Left ventricle myocardium inferior (tissue), 1 donor: ENCODE data around the gene NANP. TPM values are rescaled to one million over a fixed set of nuclear protein-coding genes. Genes with fewer than 3 reads are reported as not detected.
"Not testable (repeated sequence)": the region's sequence is repeated elsewhere in the genome, so short reads cannot be mapped to it uniquely, and the experiment has no call there.

Experiments used
- DNase-seq: peaks from one replicate; pipeline ENCODE4 v3.0.0-alpha.2; 2020
- H3K27ac ChIP-seq: fragments of 200-600 bp; replicated peaks from 2 replicates; pipeline ENCODE4 v1.8.0; 2021
- H3K27me3 ChIP-seq: fragments of 200-600 bp; 2 replicates; pipeline ENCODE4 v1.8.0; 2021; ENCODE audit warnings: low read depth
- H3K36me3 ChIP-seq: fragments of 200-600 bp; 2 replicates; pipeline ENCODE4 v1.8.0; 2021
- H3K4me1 ChIP-seq: fragments of 200-600 bp; 2 replicates; pipeline ENCODE4 v1.8.0; 2021
- H3K4me3 ChIP-seq: fragments of 200-600 bp; 2 replicates; pipeline ENCODE4 v1.8.0; 2021; ENCODE audit warnings: mild to moderate bottlenecking, moderate library complexity
- H3K9me3 ChIP-seq: fragments of 200-600 bp; replicated peaks from 2 replicates; pipeline ENCODE4 v1.8.0; 2021
- intact Hi-C: fragments of 100-400 bp; cut with micrococcal nuclease; formaldehyde crosslinking; loops from one replicate; pipeline ENCODE4 v1.11.0; 2022
- total RNA-seq: library from RNA; stranded (reverse); fragmentation: NEBNext Ultra II Directional; extraction: Animal tissue kit (Norgen Biotek cat#: 25700); gene quantifications from one replicate; pipeline ENCODE4 v1.2.1, GENCODE V29; 2021
- TF ChIP-seq, protein P1 (sequence below): fragments of 200-600 bp; IDR thresholded peaks from 2 replicates; pipeline ENCODE4 v1.8.0; 2021; ENCODE audit warnings: antibody characterized with exemption, mild to moderate bottlenecking, borderline replicate concordance
- donor health status: DM: no; HTN: yes; CAD: no; lungs with severe emphysema.

NANP gene
- total RNA-seq, 1 donor from 2014 or later, result 2.7 TPM

DNA sequence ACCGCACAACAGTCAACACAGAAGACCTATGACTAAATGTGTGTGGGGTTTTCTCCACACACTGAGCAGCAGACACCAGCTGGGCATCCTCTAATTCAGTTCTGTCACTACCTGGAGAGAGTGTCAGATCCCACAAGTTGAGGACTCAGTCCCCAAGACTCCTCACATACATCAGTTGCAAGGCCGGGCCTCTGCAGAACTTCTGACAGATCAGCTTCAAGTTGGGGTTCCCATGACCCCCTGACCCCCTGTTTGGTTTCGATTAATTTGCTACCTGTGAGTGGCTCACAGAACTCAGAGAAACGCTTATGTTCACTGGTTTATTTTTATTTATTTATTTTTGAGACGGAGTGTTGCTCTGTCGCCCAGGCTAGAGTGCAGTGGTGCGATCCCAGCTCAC, 35.3 kb downstream of the NANP start:
- intact Hi-C loops, result no loop called here
- DNase-seq, result no peak
- no peak overlapping the region for H3K4me3 ChIP-seq
- peaks cover 12% of the 10 kb centered on the region for H3K4me1 ChIP-seq
- peaks cover 21% of the 10 kb centered on the region for H3K27me3 ChIP-seq
- TF ChIP-seq, protein P1, sequence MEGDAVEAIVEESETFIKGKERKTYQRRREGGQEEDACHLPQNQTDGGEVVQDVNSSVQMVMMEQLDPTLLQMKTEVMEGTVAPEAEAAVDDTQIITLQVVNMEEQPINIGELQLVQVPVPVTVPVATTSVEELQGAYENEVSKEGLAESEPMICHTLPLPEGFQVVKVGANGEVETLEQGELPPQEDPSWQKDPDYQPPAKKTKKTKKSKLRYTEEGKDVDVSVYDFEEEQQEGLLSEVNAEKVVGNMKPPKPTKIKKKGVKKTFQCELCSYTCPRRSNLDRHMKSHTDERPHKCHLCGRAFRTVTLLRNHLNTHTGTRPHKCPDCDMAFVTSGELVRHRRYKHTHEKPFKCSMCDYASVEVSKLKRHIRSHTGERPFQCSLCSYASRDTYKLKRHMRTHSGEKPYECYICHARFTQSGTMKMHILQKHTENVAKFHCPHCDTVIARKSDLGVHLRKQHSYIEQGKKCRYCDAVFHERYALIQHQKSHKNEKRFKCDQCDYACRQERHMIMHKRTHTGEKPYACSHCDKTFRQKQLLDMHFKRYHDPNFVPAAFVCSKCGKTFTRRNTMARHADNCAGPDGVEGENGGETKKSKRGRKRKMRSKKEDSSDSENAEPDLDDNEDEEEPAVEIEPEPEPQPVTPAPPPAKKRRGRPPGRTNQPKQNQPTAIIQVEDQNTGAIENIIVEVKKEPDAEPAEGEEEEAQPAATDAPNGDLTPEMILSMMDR, result no peak
- H3K27ac ChIP-seq, result no peak overlapping the region
- H3K9me3 ChIP-seq, result no peaks in the 10 kb centered on the region
- no peaks in the 10 kb centered on the region for H3K36me3 ChIP-seq

DNA sequence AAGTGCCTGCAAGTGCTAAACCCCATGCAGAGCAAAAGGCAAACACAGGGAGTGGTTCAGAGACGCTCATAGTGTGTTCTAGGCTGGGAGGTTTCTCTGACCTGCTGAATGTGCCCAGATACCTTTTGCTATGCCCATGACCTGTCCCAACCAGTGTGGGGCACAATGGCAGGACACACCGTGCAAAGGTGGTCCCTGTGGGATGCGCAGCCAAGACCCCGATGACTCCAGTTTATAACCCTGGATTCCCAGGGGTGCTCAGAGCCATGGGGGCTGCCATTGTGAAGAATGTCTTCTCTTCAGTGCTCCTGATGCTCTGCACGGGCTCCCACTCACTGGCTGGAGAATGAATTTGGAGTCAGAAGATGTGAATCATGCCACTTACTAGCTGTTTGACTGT, 36.3 kb downstream of the NANP start:
- Histone ChIP-seq H3K27me3 (peaks cover 30% of the 10 kb centered on the region), H3K4me1 (peaks cover 12% of the 10 kb centered on the region), H3K27ac (no peak overlapping the region), H3K36me3 (no peaks in the 10 kb centered on the region), H3K4me3 (no peak overlapping the region), H3K9me3 (no peaks in the 10 kb centered on the region)
- no peak for DNase-seq
- intact Hi-C loops, result no loop called here
- TF ChIP-seq, protein P1, result no peak

DNA sequence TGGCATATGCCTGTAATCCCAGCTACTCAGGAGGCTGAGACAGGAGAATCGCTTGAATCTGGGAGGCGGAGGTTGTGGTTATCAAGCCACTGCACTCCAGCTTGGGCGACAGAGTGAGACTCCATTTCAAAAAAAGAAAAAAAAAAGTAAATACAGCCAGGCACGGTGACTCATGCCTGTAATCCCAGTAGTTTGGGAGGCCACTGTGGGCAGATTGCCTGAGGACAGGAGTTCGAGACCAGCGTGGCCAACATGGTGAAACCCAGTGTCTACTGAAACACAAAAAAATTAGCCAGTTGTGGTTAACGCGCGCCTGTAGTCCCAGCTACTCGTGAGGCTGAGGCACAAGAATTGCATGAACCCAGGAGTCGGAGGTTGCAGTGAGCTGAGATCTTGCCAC, 36.9 kb downstream of the NANP start:
- H3K27ac ChIP-seq, result no peak overlapping the region

DNA sequence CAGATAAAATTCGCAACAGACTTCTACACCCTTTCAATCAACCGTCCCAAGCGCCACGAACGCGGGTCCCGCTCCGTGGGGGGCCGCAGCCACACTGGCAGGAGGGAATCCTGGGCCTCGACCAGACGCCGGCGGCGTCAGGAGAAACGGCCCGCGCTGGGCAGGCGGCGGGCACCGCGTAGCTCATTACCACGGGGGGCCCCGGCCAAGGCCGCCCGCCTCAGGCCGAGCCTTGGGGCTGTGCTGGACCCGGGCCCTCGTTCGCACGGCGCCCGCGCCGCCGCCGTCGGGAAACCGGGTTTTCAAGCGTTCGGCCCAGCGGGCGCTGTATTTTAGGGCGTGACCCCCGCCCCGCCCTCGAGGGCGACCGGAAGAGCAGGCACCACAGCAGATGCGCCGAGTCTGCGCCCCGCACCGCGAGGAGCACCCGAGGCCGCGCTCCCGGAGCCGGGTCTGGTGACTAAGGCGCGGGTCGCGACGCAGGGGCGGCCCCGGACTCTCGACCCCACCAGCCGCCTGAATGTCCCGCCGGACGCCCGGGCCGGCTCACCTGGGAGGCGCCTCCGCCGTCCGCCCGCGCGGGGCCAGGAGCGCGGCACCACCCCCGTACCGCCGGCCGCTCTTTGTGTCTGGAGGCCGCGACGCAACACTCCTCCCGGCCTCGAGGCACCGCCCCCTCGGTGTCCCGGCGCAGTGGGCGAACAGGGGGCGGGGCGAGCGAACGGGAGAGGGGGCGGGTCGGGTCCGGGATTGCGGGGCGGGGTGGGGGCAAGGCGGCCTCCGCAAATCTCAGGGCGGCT, 38.7 kb downstream of the NANP start, which contains the start of gene NINL:
Gene NINL (minus strand): TSS at position 627 of the 800 bp plus-strand sequence. CDS start 58,944 bp downstream, outside the sequence.
- peaks cover 48% of the 10 kb centered on the region for H3K27me3 ChIP-seq
- intact Hi-C loops, result no loop called here
- H3K4me3 ChIP-seq, result peak within 1 kb of the TSS; percentile 84
- TF ChIP-seq, protein P1, result no peak
- peaks cover 12% of the 10 kb centered on the region for H3K4me1 ChIP-seq
- H3K9me3 ChIP-seq, result no peaks in the 10 kb centered on the region
- peak; percentile 64 for DNase-seq
- H3K36me3 ChIP-seq, result no peaks in the 10 kb centered on the region
- H3K27ac ChIP-seq, result peak within 1 kb of the TSS; percentile 23

More for the DNA sequence above, 36.9 kb downstream of the NANP start:
- H3K4me1 ChIP-seq, result peaks cover 12% of the 10 kb centered on the region
- intact Hi-C loops, result no loop called here
- no peaks in the 10 kb centered on the region for H3K9me3 ChIP-seq
- no peaks in the 10 kb centered on the region for H3K36me3 ChIP-seq
- DNase-seq, result no peak
- H3K4me3 ChIP-seq, result no peak overlapping the region
- H3K27me3 ChIP-seq, result peaks cover 37% of the 10 kb centered on the region
- TF ChIP-seq, protein P1, result no peak

DNA sequence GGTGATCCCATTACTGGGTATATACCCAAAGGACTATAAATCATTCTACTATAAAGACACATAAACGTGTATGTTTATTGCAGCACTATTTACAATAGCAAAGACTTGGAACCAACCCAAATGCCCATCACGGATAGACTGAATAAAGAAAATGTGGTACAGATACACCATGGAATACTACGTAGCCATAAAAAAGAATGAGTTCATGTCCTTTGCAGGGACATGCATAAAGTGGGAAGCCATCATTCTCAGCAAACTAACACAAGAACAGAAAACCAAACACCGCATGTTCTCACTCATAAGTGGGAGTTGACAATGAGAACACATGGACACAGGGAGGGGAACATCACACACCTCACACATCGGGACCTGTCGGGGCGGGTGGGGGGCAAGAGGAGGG, 40.2 kb downstream of the NANP start:
- H3K4me3 ChIP-seq, DNase-seq, H3K27ac ChIP-seq, H3K36me3 ChIP-seq, intact Hi-C loops, H3K9me3 ChIP-seq: not testable (repeated sequence)
- H3K4me1 ChIP-seq, result peaks cover 12% of the 10 kb centered on the region
- H3K27me3 ChIP-seq, result peaks cover 48% of the 10 kb centered on the region

DNA sequence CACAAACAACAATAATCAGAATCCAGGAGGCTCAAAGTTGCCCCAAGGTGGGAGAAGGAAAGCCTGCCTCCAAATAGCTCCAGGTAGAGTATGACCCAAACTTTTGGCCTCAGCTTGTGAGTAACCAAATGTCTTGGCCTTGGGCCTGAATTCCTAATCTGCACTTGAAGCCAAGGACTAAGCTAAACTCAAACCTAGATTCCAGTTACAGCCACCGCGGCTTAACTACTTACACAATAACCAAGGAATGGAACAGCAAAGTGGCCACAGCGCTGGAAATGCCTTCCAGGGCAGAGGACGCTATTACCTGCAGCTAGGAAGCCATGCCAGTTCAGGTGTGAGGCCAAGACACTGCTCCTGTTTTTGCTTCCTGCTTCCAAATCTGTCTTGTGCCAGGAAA, 43.1 kb downstream of the NANP start:
- TF ChIP-seq, protein P1, result no peak
- no peak for DNase-seq
- Histone ChIP-seq H3K36me3 (no peaks in the 10 kb centered on the region), H3K9me3 (no peaks in the 10 kb centered on the region), H3K4me1 (peaks cover 12% of the 10 kb centered on the region), H3K4me3 (no peak overlapping the region), H3K27me3 (peaks cover 48% of the 10 kb centered on the region), H3K27ac (no peak overlapping the region)
- intact Hi-C loops, result no loop called here
